LNCAP (cell line): Measurements from ENCODE around the gene RIPK4.

Source experiments
- TF ChIP-seq, protein P1 (sequence below): fragments of 450-650 bp; IDR thresholded peaks from 2 replicates; pipeline ENCODE4 v1.5.1; 2017; ENCODE audit warnings: mild to moderate bottlenecking

The RIPK4 gene

DNA sequence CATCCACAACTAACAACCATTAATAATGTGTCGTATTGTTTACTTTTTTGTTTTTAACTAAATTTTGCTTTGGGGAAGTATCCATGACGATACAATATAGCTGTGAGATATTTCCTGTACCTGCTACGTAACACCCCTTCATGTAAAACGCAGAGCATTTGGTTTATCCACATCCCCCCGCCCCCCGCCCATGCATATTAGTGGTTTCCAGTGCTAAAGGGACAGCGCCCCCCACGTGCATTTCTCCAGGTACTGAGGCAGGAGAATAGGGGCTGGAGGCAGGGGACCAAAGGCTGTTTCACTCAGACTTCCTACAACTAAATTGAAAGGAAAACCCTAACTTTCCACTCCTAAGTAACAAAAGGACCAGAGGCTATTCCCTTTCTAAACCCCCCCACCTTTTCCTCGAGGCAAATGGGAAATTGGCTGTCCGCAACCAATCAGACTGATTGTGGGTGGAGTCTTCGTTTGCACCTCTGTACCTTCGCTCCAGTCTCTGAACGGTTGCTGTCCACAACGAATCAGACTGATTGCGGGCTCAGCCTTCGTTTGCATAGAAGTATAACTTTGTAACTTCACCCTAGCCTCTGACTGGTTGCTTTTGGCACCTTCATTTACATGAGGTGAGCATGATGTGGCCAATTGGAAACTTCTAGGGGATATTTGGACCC is 12.2 kb upstream of the RIPK4 start:
- TF ChIP-seq, protein P1, sequence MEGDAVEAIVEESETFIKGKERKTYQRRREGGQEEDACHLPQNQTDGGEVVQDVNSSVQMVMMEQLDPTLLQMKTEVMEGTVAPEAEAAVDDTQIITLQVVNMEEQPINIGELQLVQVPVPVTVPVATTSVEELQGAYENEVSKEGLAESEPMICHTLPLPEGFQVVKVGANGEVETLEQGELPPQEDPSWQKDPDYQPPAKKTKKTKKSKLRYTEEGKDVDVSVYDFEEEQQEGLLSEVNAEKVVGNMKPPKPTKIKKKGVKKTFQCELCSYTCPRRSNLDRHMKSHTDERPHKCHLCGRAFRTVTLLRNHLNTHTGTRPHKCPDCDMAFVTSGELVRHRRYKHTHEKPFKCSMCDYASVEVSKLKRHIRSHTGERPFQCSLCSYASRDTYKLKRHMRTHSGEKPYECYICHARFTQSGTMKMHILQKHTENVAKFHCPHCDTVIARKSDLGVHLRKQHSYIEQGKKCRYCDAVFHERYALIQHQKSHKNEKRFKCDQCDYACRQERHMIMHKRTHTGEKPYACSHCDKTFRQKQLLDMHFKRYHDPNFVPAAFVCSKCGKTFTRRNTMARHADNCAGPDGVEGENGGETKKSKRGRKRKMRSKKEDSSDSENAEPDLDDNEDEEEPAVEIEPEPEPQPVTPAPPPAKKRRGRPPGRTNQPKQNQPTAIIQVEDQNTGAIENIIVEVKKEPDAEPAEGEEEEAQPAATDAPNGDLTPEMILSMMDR, result no peak

GRCh38 chr21:41777951-41778815 is 11.3 kb upstream of the RIPK4 start:
- TF ChIP-seq, protein P1, result peak; percentile 86

DNA sequence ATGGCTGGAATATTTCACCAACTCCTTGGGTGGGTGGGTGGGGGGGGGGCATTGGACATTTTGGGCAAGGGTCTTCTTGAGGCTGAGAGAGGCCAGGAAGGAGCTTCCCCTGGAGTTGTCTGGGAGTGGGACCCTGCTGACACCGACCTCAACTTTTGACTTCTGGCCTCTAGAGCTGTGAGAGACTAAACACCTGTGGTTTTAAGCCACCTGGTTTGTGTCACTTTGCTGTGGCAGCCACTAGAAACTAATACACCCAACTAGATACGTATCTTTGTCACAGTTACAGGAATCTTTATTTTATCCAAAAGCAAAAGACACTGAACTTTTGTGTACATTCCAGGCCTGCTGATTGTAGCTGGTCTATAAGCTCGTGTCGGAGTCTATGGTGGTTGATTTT is 9.9 kb upstream of the RIPK4 start:
- TF ChIP-seq, protein P1, result no peak

- TF ChIP-seq, protein P1, result no peak
Observed at GRCh38 chr21:41775149-41775472, 8.3 kb upstream of the RIPK4 start.

- TF ChIP-seq, protein P1, result no peak
Observed at GRCh38 chr21:41774467-41775148, 7.8 kb upstream of the RIPK4 start.

DNA sequence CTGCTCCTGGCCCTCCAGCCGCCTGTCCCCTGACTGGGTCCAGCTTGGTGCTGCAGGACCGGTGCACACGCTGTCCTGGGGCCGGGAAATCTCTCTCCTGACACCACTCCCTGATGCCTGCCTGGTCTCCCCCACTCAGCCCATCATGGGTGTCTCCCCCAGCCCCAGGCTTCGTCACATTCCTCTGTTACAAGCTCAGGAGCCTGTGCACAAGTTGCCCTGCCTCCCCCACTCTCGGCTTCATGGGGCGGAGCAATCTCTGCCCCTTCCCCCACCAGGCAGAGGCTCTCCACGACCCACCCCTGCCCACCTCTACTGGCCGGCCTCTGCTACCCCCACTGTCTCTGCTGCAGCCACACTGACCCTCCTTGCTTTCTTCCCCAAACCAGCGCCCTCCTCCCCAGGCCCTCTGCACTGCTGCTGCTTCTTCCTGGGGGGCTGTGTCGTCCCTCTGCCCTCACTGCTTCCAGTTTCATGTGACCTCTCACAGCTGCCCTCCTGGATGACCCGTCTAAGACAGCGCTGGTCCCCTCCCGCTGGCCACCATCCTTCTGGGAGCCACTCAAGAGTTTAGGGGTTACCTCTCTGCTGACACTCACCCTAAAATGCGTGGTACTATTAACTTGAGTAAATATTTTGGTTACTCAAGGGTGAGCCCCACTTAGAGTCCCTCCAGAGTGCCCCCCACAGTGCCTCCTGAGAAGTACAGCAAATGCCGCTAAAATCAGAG is 5.7 kb upstream of the RIPK4 start:
- TF ChIP-seq, protein P1, result no peak

DNA sequence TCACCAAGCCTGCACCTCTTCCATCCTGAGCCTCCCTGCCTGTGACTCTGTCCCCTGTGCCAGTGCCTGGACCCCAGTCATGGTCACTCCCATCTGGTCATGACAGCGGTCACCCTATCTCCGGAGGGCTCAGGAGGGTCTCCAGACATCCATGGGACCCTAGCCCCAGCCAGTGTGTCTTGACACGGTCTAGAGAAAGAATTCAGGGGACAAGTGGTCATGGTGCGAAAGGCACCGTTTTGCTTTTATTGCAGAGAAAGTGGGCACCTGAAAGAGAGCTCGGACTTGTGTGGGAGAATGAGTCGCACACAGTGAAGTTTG is 4.7 kb upstream of the RIPK4 start:
- TF ChIP-seq, protein P1, result no peak
